HT1080 (cell line): Measurements from ENCODE around the gene STEAP1. TPM values are rescaled to one million over a fixed set of nuclear protein-coding genes. Genes with fewer than 3 reads are reported as not detected.
"Not testable (repeated sequence)": the region's sequence is repeated elsewhere in the genome, so short reads cannot be mapped to it uniquely, and the experiment has no call there.

Source experiments
- DNase-seq: peaks from one replicate; pipeline ENCODE4 v3.0.0-alpha.2; 2015; ENCODE audit warnings: low read depth
- polyA plus RNA-seq, 2 experiments: library from polyadenylated mRNA; depleted of rRNA; stranded (reverse); fragments of >200 nt; gene quantifications; 2 replicates each; pipeline ENCODE4 v1.2.3, GENCODE V29; 2015
- total RNA-seq: library from RNA; depleted of rRNA; stranded (reverse); fragments of >200 nt; shearing (Covaris generic); gene quantifications from 2 replicates; pipeline ENCODE4 v1.2.3, GENCODE V29; 2014; rRNA removed

The STEAP1 gene
- total RNA-seq: 34.7 and 50.3 TPM in 2 replicates
- polyA plus RNA-seq (2015; cell fraction: cytosol; rRNA removed): 19.9 and 31.5 TPM in 2 replicates
- polyA plus RNA-seq (2015; cell fraction: nucleus; rRNA removed): 25.1 and 30.4 TPM in 2 replicates

DNA sequence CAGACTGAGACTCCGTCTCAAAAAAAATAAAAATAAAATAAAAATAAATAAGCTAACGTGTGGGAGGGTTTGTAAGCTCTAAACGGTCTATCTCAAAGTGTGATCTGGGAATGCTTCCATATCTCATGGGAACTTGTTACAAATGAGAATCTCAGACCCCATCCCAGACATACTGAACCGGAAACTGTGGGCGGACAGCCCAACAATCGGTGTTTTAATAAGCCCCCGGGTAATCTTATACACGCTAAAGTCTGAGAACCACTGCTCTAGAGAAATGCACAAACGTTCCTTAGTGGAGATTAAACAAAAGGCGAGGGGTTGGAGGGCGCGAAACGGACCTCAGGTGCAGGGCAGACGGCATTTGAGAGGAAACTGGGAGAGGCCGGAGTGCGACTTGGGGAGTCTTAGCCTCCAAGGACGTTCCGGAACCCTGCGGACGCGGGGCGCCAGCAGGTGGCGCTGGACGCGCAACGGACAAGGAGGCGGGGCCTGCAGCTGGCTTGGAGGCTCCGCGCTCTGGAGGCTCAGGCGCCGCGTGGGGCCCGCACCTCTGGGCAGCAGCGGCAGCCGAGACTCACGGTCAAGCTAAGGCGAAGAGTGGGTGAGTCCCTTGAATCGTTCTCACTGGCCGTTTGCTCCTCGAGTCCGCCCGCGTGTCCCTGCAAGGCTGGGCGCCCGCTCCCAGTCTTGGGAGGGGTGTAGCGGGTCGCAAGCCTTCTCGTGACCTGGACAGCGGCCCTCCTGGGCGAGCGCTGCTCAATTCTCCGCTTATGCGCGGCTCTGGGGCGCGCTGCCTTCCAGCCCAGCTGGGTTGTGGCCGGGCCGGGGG, at the start of gene STEAP1:
TSS of gene STEAP1 (plus strand) at position 527 of the 829 bp plus-strand sequence. CDS start 5,320 bp downstream, outside the sequence.
- peak; percentile 86 for DNase-seq

DNA sequence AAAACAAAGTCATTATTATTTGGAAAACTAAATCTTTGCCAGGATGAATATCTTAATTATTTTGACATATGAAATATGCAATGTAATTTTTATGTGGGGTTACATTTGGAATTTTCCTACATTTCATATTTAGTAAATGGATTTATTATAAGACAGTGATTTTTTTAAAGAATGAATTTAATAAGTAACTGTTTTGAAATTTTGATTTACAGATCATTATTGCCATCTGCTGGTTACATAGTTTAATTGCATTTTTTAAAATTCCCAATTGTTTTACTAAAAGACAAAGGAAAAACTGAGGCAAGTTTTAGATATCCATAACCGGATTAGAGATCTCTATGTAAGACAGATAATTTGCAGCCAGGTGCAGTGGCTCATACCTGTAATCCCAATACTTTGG, 39.3 kb upstream of the STEAP1 start:
- DNase-seq: not testable (repeated sequence)

DNA sequence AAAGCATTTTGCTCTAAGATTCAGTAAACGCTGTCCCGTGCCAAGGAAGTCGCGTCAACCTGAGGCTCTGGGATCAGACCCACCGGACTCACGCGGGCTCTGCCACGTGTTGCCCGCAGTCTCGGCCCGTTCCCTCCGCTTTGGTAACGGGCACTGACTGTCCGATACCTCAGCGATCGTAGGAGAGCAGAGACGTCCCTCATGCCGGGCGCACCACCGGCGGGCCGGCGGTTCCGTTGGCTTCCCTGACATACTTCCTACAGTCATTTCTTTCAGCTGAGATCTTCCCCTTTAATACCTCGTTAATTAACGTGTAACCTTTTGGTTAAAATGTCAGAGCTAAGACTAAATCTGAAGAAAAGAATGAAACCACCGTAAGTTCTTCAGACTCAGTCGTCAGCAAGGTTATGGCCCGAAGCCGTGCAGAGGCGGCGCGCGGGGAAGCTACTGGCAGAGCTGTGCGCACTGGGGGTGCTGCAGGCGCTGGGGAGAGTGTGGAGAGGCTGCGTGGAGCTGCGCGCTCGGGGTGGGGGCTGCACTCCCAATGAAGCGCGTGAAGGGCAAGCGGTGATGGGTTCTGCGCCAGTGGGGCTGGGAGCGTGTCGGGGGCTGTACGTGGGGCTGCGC, 35.6 kb upstream of the STEAP1 start:
- DNase-seq: not testable (repeated sequence)

DNA sequence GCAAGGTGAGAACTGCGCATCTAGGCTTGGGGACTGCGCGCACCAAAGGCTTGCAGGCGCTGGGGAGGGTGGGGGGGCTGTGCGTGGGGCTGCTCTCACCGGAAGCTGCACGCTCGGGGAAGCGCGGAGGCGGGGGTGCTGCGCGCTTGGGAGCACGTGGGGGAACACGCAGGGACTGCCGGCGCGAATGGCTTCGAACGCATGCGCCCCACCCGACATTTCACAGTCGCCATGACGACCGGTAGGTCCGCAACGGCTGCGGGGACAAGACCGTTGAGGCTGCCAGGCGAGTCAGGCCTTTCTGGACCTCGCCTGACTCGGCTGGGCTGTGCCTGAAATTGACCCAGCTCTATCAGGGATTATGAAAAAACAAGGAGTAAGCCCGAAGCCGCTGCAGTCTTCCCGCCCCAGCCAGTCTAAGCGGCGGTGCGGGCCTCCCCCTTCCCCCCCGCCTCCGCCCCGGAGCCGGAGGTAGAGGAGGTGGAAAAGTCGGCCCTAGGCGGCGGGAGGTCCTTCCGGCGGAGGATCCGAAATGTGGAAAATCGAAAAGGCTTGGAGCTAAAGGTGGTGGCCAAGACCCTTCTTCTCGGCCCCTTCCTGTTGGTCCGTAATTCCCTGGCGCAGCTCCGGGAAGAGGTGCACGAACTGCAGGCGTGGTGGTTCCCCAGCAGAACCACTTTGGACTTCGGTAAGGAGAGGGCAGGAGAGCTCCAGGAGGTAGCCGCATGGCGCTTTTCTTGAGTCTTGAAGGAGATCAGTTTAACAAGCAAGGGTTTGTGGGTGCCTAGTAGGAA, 34.9 kb upstream of the STEAP1 start:
- DNase-seq: peak; percentile 23

DNA sequence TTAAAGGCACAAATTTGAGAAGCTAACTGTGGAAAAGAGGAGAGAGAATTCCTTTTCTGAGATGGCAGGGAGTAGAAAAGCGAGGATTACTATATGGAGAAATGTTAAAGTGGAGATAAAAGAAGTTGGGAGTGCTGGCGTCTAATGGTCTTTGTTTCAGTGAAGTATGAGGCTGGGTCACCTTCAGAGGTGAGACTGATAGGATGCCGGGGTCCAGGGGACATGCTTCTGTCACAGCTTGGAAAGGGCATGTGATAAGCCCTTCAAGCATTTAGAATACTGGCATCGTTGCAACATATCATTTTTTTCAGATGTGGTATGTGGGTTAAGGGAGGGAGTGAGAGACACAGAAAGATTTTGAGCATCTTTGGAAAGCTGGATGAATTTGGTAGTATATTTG, 34.1 kb upstream of the STEAP1 start:
- not testable (repeated sequence) for DNase-seq

DNA sequence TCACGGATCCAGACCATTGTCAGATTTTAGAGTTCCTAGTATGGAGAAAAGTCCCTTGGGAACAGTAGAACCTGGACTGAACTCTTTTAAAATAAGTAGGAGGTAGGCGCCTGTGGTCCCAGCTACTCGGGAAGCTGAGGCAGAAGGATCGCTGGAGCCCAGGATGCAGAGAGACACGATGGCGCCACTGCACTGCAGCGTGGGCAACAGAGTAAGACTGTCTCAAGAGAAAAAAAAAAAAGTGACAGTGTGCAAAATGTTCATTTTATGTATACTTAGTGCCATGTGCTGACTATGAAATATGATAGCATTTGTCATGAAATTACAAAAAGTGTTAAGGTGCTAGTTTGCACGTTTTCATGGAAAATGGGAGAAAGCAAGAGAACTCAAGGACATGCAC, 22.5 kb upstream of the STEAP1 start:
- not testable (repeated sequence) for DNase-seq

DNA sequence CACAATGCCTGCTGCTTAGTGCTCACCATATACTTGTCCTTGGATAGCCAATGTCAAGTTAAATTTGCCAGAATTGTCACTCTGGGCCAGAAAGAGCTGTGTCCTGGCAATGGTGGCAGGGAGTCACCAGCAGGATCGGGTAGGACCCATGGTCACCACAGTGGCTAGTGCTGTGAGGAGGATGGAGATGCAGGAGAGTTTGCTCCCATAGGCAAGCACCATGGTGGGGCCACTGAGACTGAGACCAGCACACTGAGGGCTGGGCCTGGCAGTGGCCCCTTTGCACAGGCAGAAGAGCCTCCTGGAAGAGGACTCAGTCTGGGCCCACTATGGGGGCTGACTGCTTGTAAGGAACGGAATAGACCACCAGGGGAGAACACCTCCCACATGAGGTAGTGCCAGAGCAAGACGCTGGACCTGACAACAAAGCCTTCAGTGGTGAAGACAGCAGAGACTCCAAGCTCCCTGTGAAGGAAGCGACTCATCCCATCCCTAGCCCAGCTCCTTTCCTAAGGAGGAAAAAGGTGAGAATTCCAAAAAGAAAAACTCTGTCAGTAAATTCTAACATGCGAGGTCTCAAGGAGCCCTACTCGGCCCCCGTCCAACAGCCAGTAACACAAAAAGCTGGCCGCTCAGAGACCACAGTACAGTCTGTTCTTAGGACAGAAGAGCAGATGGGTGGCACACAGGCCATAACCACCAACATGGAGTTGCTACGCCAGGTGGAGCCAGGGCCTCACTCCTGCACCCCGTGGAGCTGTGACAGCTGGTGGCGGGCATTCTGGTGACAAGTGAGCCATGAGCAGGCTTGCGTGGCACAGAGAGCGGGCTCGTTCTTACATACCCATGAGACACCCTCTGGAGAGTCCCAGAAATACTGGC, 6.9 kb upstream of the STEAP1 start:
- DNase-seq: not testable (repeated sequence)

DNA sequence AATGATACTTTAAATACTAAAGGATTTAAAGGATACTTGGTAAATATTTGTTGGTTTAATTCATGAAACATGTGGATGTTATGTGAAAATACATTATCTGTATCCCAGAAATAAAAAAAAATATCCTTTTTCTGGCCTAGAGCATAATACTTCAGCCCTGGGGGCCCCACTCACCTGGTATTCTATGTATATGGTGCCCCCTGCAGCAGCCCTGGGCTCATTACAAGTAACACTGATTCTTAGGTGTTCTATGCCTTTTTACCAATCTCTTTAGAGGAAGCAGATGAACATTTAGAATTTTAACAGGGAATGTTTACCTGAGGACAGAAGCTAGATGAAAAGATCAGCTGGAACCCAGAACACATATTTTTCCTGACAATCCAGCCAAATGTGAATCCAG, 4.8 kb upstream of the STEAP1 start:
- peak; percentile 22 for DNase-seq

DNA sequence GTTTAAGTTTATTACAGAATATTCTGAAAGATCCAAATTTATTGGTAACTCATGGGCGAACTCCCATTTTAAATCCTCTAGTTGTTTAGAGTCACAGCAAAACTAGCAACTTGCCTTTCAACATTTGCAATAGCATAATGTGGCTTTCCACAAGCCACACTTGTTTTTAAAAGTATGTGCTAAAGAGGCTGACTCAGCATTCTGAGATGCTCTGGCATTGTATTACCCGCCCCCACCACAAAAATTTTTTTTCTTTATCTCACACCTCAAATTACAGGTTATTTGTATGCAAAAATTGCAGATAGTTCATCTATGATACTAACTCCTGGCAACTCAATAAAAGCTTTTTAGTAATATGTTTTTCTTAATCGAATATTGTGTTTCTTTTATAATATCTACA, 2.4 kb upstream of the STEAP1 start:
- DNase-seq: not testable (repeated sequence)

DNA sequence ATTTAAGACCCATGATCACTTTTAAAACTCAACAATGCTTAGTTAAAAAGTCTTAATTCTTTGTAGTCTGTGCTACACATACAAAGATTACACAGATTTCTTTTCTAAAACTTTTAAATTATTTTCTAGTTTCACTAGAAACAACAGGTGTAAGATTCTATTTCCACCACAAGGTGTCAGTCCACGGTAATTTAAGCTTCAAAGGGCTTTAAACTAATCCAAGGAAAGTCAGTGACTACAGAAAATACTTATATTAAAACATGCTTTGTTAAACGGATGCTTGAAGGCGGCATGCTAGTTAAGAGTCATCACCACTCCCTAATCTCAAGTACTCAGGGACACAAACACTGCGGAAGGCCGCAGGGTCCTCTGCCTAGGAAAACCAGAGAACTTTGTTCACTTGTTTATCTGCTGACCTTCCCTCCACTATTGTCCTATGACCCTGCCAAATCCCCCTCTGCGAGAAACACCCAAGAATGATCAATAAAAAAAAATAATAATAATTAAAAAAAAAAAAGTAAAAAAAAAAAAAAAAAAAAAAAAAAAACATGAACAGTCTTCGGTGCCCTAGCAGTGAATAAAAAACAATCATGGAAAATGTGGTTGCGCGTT, 1.5 kb upstream of the STEAP1 start:
- DNase-seq: peak; percentile 80

DNA sequence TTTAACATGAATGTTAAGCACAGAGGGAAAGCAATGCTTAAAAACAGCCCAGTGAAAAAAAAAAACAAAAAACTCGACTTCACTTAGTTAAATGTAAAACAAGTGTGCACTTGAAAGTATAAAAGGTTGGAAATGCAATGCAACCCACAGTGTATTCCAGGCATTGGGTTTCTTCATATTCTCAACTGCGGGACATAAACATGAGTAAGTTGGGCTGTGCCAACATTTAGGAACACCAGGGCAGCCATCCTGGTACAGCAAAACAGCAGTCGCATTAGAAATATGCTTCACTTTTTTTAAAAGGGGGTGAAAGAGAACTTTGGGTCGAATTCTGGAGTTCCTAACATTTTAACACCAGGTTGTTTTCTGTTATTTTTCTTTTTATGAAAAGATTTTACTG, 937 bp downstream of the STEAP1 start:
- no peak for DNase-seq

DNA sequence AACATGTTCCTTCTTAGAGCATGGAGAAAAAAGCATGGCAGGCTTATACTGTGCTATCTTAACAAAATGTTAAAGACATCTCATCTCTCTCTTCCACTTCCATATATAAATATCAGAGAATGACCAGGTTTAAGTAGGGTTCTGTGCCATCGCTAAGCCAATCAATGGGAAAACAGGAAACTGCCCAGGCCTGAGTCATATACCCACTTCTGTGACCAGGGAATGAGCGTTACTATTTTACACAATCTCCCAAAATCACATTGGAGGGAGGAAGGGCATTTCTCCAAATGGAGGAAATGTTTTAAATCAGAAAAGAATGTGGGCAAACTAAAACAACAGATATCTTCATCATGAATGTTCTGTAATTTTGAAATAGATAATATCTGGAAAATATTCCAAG, 3.1 kb downstream of the STEAP1 start:
- DNase-seq: peak; percentile 72

DNA sequence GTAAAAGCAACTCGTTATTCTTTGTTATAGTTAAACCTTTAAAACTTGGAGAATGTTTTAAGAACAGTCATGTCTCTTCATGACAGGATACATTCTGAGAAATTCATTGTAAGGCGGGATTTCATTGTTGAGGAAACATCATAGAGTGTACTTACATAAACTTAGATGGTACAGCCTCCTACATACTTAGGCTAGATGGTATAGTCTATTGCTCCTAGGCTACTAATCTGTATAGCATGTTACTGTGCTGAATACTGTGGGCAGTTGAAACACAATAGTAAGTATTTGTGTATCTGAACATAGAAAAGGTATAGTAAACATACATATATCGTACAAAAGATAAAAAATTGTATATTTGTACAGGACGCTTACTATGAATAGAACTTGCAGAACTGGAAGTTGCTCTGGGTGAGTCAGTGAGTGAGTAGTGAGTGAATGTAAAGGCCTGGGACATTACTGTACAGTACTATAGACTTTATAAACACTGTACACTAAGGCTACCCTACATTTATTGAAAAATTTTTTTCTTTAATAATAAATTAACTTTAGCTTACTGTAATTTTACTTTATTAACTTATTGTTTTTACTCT, 3.6 kb downstream of the STEAP1 start:
- DNase-seq: peak; percentile 59

DNA sequence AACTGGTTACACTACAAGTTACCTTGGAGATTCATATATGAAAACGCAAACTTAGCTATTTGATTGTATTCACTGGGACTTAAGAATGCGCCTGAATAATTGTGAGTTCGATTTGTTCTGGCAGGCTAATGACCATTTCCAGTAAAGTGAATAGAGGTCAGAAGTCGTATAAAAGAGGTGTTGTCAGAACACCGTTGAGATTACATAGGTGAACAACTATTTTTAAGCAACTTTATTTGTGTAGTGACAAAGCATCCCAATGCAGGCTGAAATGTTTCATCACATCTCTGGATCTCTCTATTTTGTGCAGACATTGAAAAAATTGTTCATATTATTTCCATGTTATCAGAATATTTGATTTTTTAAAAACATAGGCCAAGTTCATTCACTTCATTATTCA, 9.3 kb downstream of the STEAP1 start:
- DNase-seq: no peak

DNA sequence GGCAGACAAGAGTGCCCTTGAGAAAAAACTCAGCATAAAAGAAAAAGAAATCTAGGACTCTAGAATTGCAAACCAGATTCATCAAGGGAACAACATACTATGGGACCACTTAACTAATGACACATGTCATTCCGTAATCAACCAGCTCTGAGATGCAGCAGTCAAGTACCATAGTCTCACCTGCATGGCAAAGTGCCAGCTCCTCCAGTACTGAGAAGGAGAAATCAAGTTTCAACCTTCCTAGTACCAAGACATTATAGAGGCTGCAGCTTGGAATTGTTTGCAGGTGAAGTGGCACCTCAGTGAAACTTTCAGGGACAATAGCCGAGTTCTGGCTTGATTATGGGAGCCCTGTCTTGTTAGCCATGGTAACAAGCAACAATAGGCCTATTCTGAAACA, 11.5 kb downstream of the STEAP1 start:
- DNase-seq: no peak

DNA sequence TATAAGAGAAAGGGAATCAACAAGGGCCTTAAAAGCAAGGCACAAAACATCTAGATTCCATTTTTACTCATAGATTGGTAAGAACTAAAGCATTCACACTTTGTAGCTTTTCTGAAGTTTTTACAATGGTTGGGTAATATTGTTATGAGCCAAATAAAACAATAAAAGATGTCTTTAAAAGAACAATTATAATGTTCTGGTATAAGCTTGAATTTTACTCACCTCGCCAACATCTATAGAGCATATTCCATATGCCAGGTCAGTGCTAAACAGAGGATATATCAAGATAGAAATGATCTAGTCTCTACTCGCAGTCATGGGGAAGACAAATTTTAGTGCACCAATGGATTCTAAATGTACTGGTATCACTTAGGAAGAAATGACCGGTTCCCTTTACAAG, 11.9 kb downstream of the STEAP1 start:
- DNase-seq: no peak

DNA sequence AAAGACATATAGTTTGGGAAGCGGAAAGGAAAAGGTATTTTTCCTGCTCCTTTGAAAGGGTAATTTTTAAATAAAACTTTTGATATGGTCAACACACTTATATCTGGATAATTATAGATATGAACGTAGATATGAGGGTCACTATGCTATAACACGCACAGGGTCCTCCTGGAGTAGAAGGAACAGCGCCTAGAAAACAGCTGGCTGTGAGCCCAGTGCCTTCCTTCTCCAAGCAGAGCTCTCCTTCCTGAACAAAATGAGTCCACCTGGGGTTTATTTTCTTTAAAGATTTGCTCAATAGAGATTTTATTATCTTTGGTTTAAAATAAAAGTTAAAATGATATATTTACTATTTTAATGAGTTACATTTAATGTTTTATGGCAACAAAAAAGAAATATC, 13.1 kb downstream of the STEAP1 start:
- DNase-seq: no peak

DNA sequence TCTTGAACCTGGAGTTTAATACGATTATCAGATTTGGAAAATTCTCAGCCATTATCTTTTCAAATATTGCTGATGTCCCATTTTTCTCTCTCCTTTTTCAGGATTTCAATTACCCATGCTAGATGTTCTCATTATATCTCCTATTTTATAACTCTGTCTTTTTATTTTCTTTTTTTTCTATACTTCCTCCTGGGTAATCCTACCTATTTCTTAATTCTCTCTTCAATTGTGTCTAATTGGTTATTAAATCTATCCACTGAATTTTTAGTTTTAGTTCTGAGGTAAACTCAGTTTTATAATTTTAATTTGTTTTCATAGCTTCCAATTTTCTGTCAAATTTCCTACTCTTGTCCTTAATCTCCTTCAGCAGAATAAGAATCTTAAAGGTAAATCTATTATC, 15.6 kb downstream of the STEAP1 start:
- DNase-seq: no peak

DNA sequence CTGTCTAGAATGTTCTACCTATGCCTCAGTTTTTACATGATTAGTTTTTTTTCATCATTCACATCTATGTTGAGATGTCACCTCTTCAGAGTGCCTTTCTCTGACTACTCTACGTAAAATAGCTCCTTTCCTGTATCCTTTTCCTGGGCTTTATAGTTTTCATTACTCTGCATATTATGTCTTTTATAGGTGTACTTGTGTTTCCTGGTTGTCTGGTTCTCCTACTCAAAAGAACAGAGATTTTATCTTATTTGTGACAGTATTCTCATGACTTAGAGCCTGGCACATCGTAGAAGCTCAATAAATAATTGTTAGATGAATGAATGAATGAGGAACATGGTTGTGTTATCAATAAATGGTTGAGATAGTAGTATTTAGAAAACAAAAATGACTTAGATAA, 17.9 kb downstream of the STEAP1 start:
- no peak for DNase-seq

DNA sequence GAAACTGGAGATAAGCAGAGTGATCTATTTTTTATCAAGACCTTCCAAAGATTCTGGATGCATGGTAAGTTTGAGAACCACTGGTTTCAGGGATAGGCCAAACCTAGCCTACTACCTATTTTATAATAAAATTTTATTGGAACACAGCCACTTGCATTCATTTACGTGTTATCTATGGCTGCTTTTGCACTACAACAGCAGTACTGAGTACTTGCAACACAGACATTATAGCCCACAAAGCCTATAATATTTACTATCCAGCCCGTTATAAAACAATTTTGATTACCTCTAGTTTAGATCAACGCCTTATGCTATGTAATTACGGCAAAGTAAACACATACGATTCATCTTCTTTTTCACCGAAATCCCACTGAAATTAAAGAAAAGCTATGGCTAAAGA, 18.4 kb downstream of the STEAP1 start:
- DNase-seq: no peak
